IMR-90 (cell line): ENCODE data around the gene PEX7. TPM values are rescaled to one million over a fixed set of nuclear protein-coding genes. Genes with fewer than 3 reads are reported as not detected.

ENCODE experiments used
- ATAC-seq: fragments of 200-7000 bp; cut with Tn5 transposase; 2 replicates; pipeline ENCODE4 v1.9.1; 2020; ENCODE audit warnings: low read depth, mild to moderate bottlenecking, moderate library complexity
- BruUV-seq: library from RNA; stranded (reverse); fragments of 400-500 nt; replicated peaks from 2 replicates; lab custom pipeline; 2021; lab: Mats Ljungman, UMichigan
- CTCF ChIA-PET: fragments of 300-600 bp; formaldehyde crosslinking; extraction: SDS; loops from one replicate; lab custom pipeline; 2021; ENCODE audit warnings: antibody characterized with exemption; lab: Yijun Ruan, JAX
- POLR2A ChIA-PET: fragments of 300-600 bp; sonication (Branson Sonifier 250); formaldehyde crosslinking; loops from one replicate; lab custom pipeline; 2022; ENCODE audit warnings: antibody characterized with exemption; ENCODE audit not compliant: unreplicated experiment; lab: Charles Lee
- DNase-seq: peaks from one replicate; pipeline ENCODE4 v3.0.0; 2013
- H2AFZ ChIP-seq: replicated peaks from 2 replicates; pipeline ENCODE3; 2013; ENCODE audit warnings: low read length, mild to moderate bottlenecking; ENCODE audit not compliant: poor library complexity
- H2AK5ac ChIP-seq: 2 replicates; pipeline ENCODE4 v1.6.1; 2013; ENCODE audit warnings: low read depth, low read length, inconsistent platforms
- H2AK9ac ChIP-seq: replicated peaks from 2 replicates; pipeline ENCODE3; 2013; ENCODE audit warnings: mild to moderate bottlenecking, low read depth, low read length, moderate library complexity; ENCODE audit not compliant: poor library complexity
- H2BK120ac ChIP-seq: 2 replicates; pipeline ENCODE4 v1.6.1; 2013; ENCODE audit warnings: low read depth, low read length, inconsistent platforms
- H2BK15ac ChIP-seq: 3 replicates; pipeline ENCODE4 v1.6.1; 2013; ENCODE audit warnings: low read depth, low read length, inconsistent platforms
- H2BK20ac ChIP-seq: 2 replicates; pipeline ENCODE4 v1.6.1; 2013; ENCODE audit warnings: low read depth, mild to moderate bottlenecking, inconsistent platforms, low read length, moderate library complexity
- H2BK5ac ChIP-seq: 2 replicates; pipeline ENCODE4 v1.6.1; 2013; ENCODE audit warnings: mild to moderate bottlenecking, low read depth, low read length, inconsistent platforms; ENCODE audit not compliant: poor library complexity, severe bottlenecking
- H3K14ac ChIP-seq: replicated peaks from 2 replicates; pipeline ENCODE4 v1.6.1; 2013; ENCODE audit warnings: low read depth, low read length, inconsistent platforms
- H3K18ac ChIP-seq: 2 replicates; pipeline ENCODE4 v1.6.1; 2013; ENCODE audit warnings: low read depth, low read length, control low read depth
- H3K23ac ChIP-seq: 2 replicates; pipeline ENCODE4 v1.6.1; 2013; ENCODE audit warnings: low read depth, low read length, inconsistent platforms
- H3K27ac ChIP-seq: 2 replicates; pipeline ENCODE4 v1.5.1; 2013; ENCODE audit warnings: mild to moderate bottlenecking, control low read depth, low read length; ENCODE audit not compliant: insufficient read depth
- H3K27me3 ChIP-seq: 2 replicates; pipeline ENCODE4 v1.6.1; 2013; ENCODE audit warnings: low read length; ENCODE audit not compliant: control insufficient read depth, insufficient read depth
- H3K36me3 ChIP-seq: 2 replicates; pipeline ENCODE4 v1.6.1; 2013; ENCODE audit warnings: low read length, mixed read lengths; ENCODE audit not compliant: control insufficient read depth, insufficient read depth
- H3K4ac ChIP-seq: 2 replicates; pipeline ENCODE4 v1.6.1; 2013; ENCODE audit warnings: low read depth, low read length, inconsistent platforms
- H3K4me1 ChIP-seq: 2 replicates; pipeline ENCODE4 v1.6.1; 2013; ENCODE audit warnings: low read length, mixed read lengths; ENCODE audit not compliant: control insufficient read depth, insufficient read depth
- H3K4me2 ChIP-seq: 2 replicates; pipeline ENCODE4 v1.6.1; 2013; ENCODE audit warnings: low read depth, mild to moderate bottlenecking, control low read depth, low read length, moderate library complexity
- H3K4me3 ChIP-seq: 2 replicates; pipeline ENCODE4 v1.5.1; 2013; ENCODE audit warnings: low read depth, mild to moderate bottlenecking, control low read depth, low read length, moderate library complexity; ENCODE audit not compliant: insufficient read depth
- H3K56ac ChIP-seq: 2 replicates; pipeline ENCODE4 v1.6.1; 2013; ENCODE audit warnings: low read length, inconsistent platforms; ENCODE audit not compliant: insufficient read depth; ENCODE audit errors: extremely low read depth
- H3K79me1 ChIP-seq, 2 experiments: 2 replicates each; pipeline ENCODE4 v1.6.1; 2013; ENCODE audit warnings: low read length in 2 of 2, inconsistent platforms in 1 of 2, low read depth in 1 of 2
- H3K9ac ChIP-seq: 2 replicates; pipeline ENCODE4 v1.6.1; 2013; ENCODE audit warnings: low read depth, low read length, control low read depth
- H3K9me1 ChIP-seq: 2 replicates; pipeline ENCODE4 v1.6.1; 2013; ENCODE audit warnings: low read length, inconsistent platforms; ENCODE audit not compliant: insufficient read depth
- H3K9me3 ChIP-seq: 2 replicates; pipeline ENCODE4 v1.6.1; 2013; ENCODE audit warnings: low read length; ENCODE audit not compliant: control insufficient read depth, insufficient read depth
- H4K20me1 ChIP-seq: 2 replicates; pipeline ENCODE4 v1.6.1; 2013; ENCODE audit warnings: low read length, inconsistent platforms; ENCODE audit not compliant: insufficient read depth
- H4K5ac ChIP-seq: 2 replicates; pipeline ENCODE4 v1.6.1; 2013; ENCODE audit warnings: mild to moderate bottlenecking, low read depth, low read length, control low read depth
- H4K8ac ChIP-seq, 2 experiments: 2 replicates each; pipeline ENCODE4 v1.6.1; 2013; ENCODE audit warnings: low read depth in 2 of 2, low read length in 2 of 2, control low read depth in 1 of 2, inconsistent platforms in 1 of 2
- H4K91ac ChIP-seq: 2 replicates; pipeline ENCODE4 v1.6.1; 2013; ENCODE audit warnings: low read depth, low read length, inconsistent platforms; ENCODE audit not compliant: insufficient read depth
- BHLHE40 ChIP-seq: fragments of 150-350 bp; IDR thresholded peaks from 2 replicates; pipeline ENCODE4 v1.6.1; 2016; ENCODE audit warnings: mild to moderate bottlenecking, low read depth, low read length
- CEBPB ChIP-seq: IDR thresholded peaks from 2 replicates; pipeline ENCODE4 v1.6.1; 2012; ENCODE audit warnings: low read depth, low read length, improper control_type of control experiment
- CHD1 ChIP-seq: IDR thresholded peaks from 2 replicates; pipeline ENCODE4 v1.6.1; 2012; ENCODE audit warnings: low read depth, low read length, improper control_type of control experiment
- FOS ChIP-seq: fragments of 150-350 bp; IDR thresholded peaks from 2 replicates; pipeline ENCODE4 v1.6.1; 2016; ENCODE audit warnings: low read depth, low read length
- MAFK ChIP-seq: IDR thresholded peaks from 2 replicates; pipeline ENCODE4 v1.6.1; 2012; ENCODE audit warnings: low read depth, low read length, improper control_type of control experiment
- MAZ ChIP-seq: IDR thresholded peaks from 2 replicates; pipeline ENCODE4 v1.6.1; 2012; ENCODE audit warnings: low read depth, mild to moderate bottlenecking, low read length, improper control_type of control experiment, moderate library complexity, borderline replicate concordance
- MXI1 ChIP-seq: IDR thresholded peaks from 2 replicates; pipeline ENCODE4 v1.6.1; 2012; ENCODE audit warnings: low read depth, mild to moderate bottlenecking, low read length, moderate library complexity, borderline replicate concordance
- NFE2L2 ChIP-seq: fragments of 150-350 bp; IDR thresholded peaks from 2 replicates; pipeline ENCODE4 v1.6.1; 2016; ENCODE audit warnings: low read depth, mild to moderate bottlenecking, low read length
- POLR2A ChIP-seq: IDR thresholded peaks from 2 replicates; pipeline ENCODE4 v1.6.1; 2012; ENCODE audit warnings: mild to moderate bottlenecking, low read depth, low read length
- RAD21 ChIP-seq: IDR thresholded peaks from 2 replicates; pipeline ENCODE4 v1.6.1; 2012; ENCODE audit warnings: low read length, improper control_type of control experiment
- RCOR1 ChIP-seq: IDR thresholded peaks from 2 replicates; pipeline ENCODE4 v1.6.1; 2012; ENCODE audit warnings: mild to moderate bottlenecking, low read length, improper control_type of control experiment; ENCODE audit not compliant: insufficient replicate concordance
- RFX5 ChIP-seq: IDR thresholded peaks from 2 replicates; pipeline ENCODE4 v1.8.0; 2012; ENCODE audit warnings: low read depth, mild to moderate bottlenecking, low read length, moderate library complexity
- SMC3 ChIP-seq: fragments of 150-350 bp; IDR thresholded peaks from 2 replicates; pipeline ENCODE4 v1.6.1; 2016; ENCODE audit warnings: low read depth, mild to moderate bottlenecking, antibody characterized with exemption, low read length, moderate library complexity
- USF2 ChIP-seq: fragments of 150-350 bp; IDR thresholded peaks from 2 replicates; pipeline ENCODE4 v1.6.1; 2017; ENCODE audit warnings: mild to moderate bottlenecking, antibody characterized with exemption, low read length, low read depth
- WGBS, 2 experiments: methylation state at CpG; one replicate each; pipeline versions ENCODE4 v1.1.5 to v1.1.7; 2013; ENCODE audit warnings: missing lambda C conversion rate in 2 of 2; ENCODE audit not compliant: insufficient read length in 1 of 2; ENCODE audit errors: extremely low coverage in 2 of 2; 5-methylcytosine and 5-hydroxymethylcytosine counted together
- dilution Hi-C: fragments of 300-500 bp; cut with HindIII; formaldehyde crosslinking; loops from one replicate; pipeline ENCODE4 v1.14.3; 2018; ENCODE audit warnings: low sequenced_read_pairs; ENCODE audit not compliant: unreplicated experiment
- in situ Hi-C: fragments of 300-500 bp; cut with MboI; formaldehyde crosslinking; loops from 3 replicates; pipeline ENCODE4 v1.14.3; 2019; ENCODE audit warnings: low sequenced_read_pairs, inconsistent platforms, mixed read lengths
- intact Hi-C: fragments of 100-400 bp; cut with micrococcal nuclease; formaldehyde crosslinking; loops from 2 replicates; pipeline ENCODE4 v1.10.0; 2022
- polyA plus RNA-seq, 3 experiments: library from polyadenylated mRNA; depleted of rRNA; stranded (reverse); fragments of >200 nt; gene quantifications; 2 replicates each; pipeline ENCODE4 v1.2.3, GENCODE V29; 2012; ENCODE audit warnings: low replicate concordance in 1 of 3
- total RNA-seq: library from RNA; depleted of rRNA; stranded (reverse); fragments of >200 nt; gene quantifications from 2 replicates; pipeline ENCODE4 v1.2.3, GENCODE V29; 2012
- TF ChIP-seq, protein P1 (sequence below): conservative IDR thresholded peaks from 2 replicates; pipeline ENCODE4 v1.5.1; 2012; ENCODE audit warnings: mild to moderate bottlenecking, low read depth, low read length, improper control_type of control experiment

Gene PEX7
- total and polyA plus RNA-seq, 2 of the 4 experiments (the other 2 are of a cell fraction) = 5.4 to 7.0 TPM

DNA sequence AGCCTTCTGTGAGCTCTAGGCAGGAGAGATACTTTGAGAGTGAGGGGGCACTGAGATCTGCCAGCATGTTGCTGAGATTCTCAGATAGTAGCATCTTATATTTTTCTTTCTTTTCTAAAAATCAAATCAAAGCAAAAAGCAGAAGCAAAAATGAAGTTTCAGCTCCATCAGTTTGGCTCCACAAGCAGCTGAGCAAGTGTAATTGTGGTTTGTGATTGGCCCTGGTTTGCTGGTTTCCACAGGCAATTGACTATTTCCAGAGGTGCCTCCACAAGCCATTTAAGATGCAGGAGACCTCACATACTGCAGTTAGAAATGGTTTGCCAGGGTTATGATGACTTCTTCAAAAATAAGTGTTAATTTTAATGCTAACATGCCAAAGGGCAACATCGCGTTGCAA lies 104.0 kb downstream of the PEX7 start:
- Histone ChIP-seq H3K23ac (no peak overlapping the region), H3K9me3 (no peaks in the 10 kb centered on the region), H4K20me1 (no peaks in the 10 kb centered on the region), H3K18ac (no peak overlapping the region), H2BK5ac (no peak overlapping the region), H2AK9ac (no peak overlapping the region), H2AFZ (no peak overlapping the region), H3K9me1 (no peaks in the 10 kb centered on the region), H2AK5ac (no peak overlapping the region), H3K27me3 (peaks cover 32% of the 10 kb centered on the region), H3K27ac (no peak overlapping the region), H2BK15ac (no peak overlapping the region), H3K9ac (no peak overlapping the region), H3K4me2 (no peak overlapping the region), H4K91ac (no peak overlapping the region), H3K56ac (no peak overlapping the region), H3K4me1 (no peaks in the 10 kb centered on the region), H4K5ac (no peak overlapping the region), H2BK20ac (no peak overlapping the region), H2BK120ac (no peak overlapping the region), H3K14ac (no peak overlapping the region), H3K4me3 (no peak overlapping the region), H3K36me3 (no peaks in the 10 kb centered on the region), H4K8ac (no peak overlapping the region), H3K79me1 (no peaks in the 10 kb centered on the region), H3K4ac (no peak overlapping the region)
- dilution Hi-C loops (no loop called here), in situ Hi-C loops (no loop called here), intact Hi-C loops (no loop called here)
- no CpG with 5 or more reads among the region's 2 CpGs for WGBS, 2 experiments
- TF ChIP-seq, protein P1, sequence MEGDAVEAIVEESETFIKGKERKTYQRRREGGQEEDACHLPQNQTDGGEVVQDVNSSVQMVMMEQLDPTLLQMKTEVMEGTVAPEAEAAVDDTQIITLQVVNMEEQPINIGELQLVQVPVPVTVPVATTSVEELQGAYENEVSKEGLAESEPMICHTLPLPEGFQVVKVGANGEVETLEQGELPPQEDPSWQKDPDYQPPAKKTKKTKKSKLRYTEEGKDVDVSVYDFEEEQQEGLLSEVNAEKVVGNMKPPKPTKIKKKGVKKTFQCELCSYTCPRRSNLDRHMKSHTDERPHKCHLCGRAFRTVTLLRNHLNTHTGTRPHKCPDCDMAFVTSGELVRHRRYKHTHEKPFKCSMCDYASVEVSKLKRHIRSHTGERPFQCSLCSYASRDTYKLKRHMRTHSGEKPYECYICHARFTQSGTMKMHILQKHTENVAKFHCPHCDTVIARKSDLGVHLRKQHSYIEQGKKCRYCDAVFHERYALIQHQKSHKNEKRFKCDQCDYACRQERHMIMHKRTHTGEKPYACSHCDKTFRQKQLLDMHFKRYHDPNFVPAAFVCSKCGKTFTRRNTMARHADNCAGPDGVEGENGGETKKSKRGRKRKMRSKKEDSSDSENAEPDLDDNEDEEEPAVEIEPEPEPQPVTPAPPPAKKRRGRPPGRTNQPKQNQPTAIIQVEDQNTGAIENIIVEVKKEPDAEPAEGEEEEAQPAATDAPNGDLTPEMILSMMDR = no peak
- TF ChIP-seq MXI1 (no peak), USF2 (no peak), FOS (no peak), RFX5 (no peak), RCOR1 (no peak), MAFK (no peak), MAZ (no peak), CHD1 (no peak), BHLHE40 (no peak), CEBPB (no peak), SMC3 (no peak), NFE2L2 (no peak), POLR2A (no peak), RAD21 (no peak)
- DNase-seq (no peak), ATAC-seq (no peak)
- no TSS peak for BruUV-seq
- ChIA-PET POLR2A (no interaction called here), CTCF (interaction anchor here (0.6 kb wide), 1 partner anchor 23 kb away, joined by 3 read pairs; no protein-coding TSS in a partner anchor)
